Measurements from ENCODE around the gene TEX26. TPM values are rescaled to one million over a fixed set of nuclear protein-coding genes. Genes with fewer than 3 reads are reported as not detected.

Gene TEX26
- polyA plus RNA-seq, 1 donor from 2014 or later, result not detected

DNA sequence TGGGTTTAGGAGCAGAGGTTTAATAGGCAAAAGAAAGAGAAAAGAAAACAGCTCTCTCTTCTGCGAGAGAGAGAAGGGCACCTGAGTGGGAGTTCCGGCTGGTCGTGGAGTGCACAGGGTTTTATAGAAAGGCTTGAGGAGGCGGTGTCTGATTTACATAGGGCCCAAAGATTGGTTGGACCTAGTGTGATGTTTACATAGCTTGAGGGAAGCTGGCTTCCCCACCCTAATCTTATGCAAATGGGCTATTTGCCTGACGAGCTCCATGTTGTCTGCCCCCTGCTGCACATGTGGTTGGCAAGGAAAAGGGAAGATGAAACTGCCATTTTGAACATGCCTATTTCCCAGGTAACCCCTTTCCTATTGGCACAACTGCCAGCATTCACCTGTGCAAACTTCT is 47.9 kb upstream of the TEX26 start:
- TF ChIP-seq REST (IDR thresholded peaks at IDR 0.05; ENCODE audit: borderline replicate concordance) (no peak), RAD21 (conservative IDR thresholded peaks at IDR 0.05) (no peak)
- no peaks in the 10 kb centered on the region for H3K79me2 ChIP-seq (replicated peaks; ENCODE audit: insufficient read depth, low read length)
- no peak overlapping the region for H3K27ac ChIP-seq (ENCODE audit: low read length)

DNA sequence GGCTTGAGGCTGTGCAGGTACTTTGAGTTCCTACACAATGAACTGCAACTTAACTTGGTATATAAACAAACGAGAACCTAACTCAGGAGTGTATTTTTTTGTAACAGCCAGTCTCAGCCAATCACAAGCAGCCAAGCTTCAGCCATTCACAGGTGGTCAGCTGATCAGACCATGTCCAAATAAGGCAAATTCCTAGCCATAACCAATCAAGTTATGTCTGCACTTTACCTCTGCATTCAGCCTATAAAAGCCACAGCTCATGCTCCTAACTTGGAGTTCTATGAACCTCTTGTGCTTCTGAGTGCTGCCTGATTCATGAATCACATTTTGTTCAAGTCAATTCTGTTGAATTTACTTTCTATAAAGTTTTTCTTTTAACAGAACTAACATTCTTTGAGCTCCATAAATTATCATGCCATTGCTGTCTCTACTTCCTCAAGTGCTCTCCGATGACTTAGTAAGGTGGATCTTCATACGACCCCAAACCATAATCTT is 43.2 kb upstream of the TEX26 start:
- Histone ChIP-seq H3K4me3 (ENCODE audit: low read length) (no peak overlapping the region), H3K4me2 (ENCODE audit: low read length) (no peak overlapping the region), H2AFZ (ENCODE audit: low read depth, low read length) (no peak overlapping the region), H3K9me2 (ENCODE audit: insufficient read depth, low read length) (no peaks in the 10 kb centered on the region), H3K27me3 (ENCODE audit: insufficient read depth, low read depth, low read length) (no peaks in the 10 kb centered on the region), H3F3A (ENCODE audit: insufficient read depth, low read length, poor library complexity, severe bottlenecking) (no peaks in the 10 kb centered on the region), H3K27ac (ENCODE audit: low read length) (no peak overlapping the region), H3K9ac (ENCODE audit: low read length) (no peak overlapping the region), H4K20me1 (ENCODE audit: insufficient read depth) (no peaks in the 10 kb centered on the region), H3K79me2 (replicated peaks; ENCODE audit: insufficient read depth, low read length) (no peaks in the 10 kb centered on the region), H3K9me3 (ENCODE audit: low read length) (no peaks in the 10 kb centered on the region), H3K36me3 (ENCODE audit: insufficient read depth, low read length) (no peaks in the 10 kb centered on the region)
- TF ChIP-seq TAF1 (IDR thresholded peaks at IDR 0.05; ENCODE audit: low read depth) (no peak), EP300 (conservative IDR thresholded peaks at IDR 0.05; ENCODE audit: poor library complexity, severe bottlenecking) (no peak)

More for the DNA sequence above, 47.9 kb upstream of the TEX26 start:
- Histone ChIP-seq H3K9me3 (ENCODE audit: low read length) (no peaks in the 10 kb centered on the region), H3K4me3 (ENCODE audit: low read length) (no peak overlapping the region), H3K27me3 (ENCODE audit: insufficient read depth, low read depth, low read length) (no peaks in the 10 kb centered on the region), H3F3A (ENCODE audit: insufficient read depth, low read length, poor library complexity, severe bottlenecking) (no peaks in the 10 kb centered on the region), H3K4me2 (ENCODE audit: low read length) (no peak overlapping the region), H4K20me1 (ENCODE audit: insufficient read depth) (no peaks in the 10 kb centered on the region), H3K9me2 (ENCODE audit: insufficient read depth, low read length) (no peaks in the 10 kb centered on the region), H3K36me3 (ENCODE audit: insufficient read depth, low read length) (no peaks in the 10 kb centered on the region), H2AFZ (ENCODE audit: low read depth, low read length) (no peak overlapping the region), H3K9ac (ENCODE audit: low read length) (no peak overlapping the region)

GRCh38 chr13:30892966-30893365 is 39.5 kb upstream of the TEX26 start:
- no peak overlapping the region for H3K9ac ChIP-seq (ENCODE audit: low read length)
- H3K36me3 ChIP-seq (ENCODE audit: insufficient read depth, low read length), result no peaks in the 10 kb centered on the region
- H2AFZ ChIP-seq (ENCODE audit: low read depth, low read length), result no peak overlapping the region
- no peak overlapping the region for H3K4me3 ChIP-seq (ENCODE audit: low read length)
- no peaks in the 10 kb centered on the region for H3K27me3 ChIP-seq (ENCODE audit: insufficient read depth, low read depth, low read length)
- TF ChIP-seq POLR2AphosphoS5 (IDR thresholded peaks at IDR 0.05), result no peak
- no peak for TF ChIP-seq SMC3 (conservative IDR thresholded peaks at IDR 0.05; ENCODE audit: poor library complexity)
- no peak for TF ChIP-seq TAF1 (IDR thresholded peaks at IDR 0.05; ENCODE audit: low read depth)
- no peak for TF ChIP-seq CTCF (IDR thresholded peaks at IDR 0.05; ENCODE audit: poor library complexity, severe bottlenecking)
- TF ChIP-seq RAD21 (conservative IDR thresholded peaks at IDR 0.05), result no peak
- no peak for TF ChIP-seq EP300 (conservative IDR thresholded peaks at IDR 0.05; ENCODE audit: poor library complexity, severe bottlenecking)
- no peak for TF ChIP-seq MXI1 (conservative IDR thresholded peaks at IDR 0.05; ENCODE audit: poor library complexity, severe bottlenecking)
- no peak for TF ChIP-seq EZH2 (IDR thresholded peaks at IDR 0.05; ENCODE audit: borderline replicate concordance, insufficient read depth, low read length, poor library complexity, severe bottlenecking)
- no peak for TF ChIP-seq REST (IDR thresholded peaks at IDR 0.05; ENCODE audit: borderline replicate concordance)
- H3K27ac ChIP-seq (ENCODE audit: low read length), result no peak overlapping the region
- H3K79me2 ChIP-seq (replicated peaks; ENCODE audit: insufficient read depth, low read length), result no peaks in the 10 kb centered on the region
- no peaks in the 10 kb centered on the region for H3K9me2 ChIP-seq (ENCODE audit: insufficient read depth, low read length)
- H3F3A ChIP-seq (ENCODE audit: insufficient read depth, low read length, poor library complexity, severe bottlenecking), result no peaks in the 10 kb centered on the region
- no peak overlapping the region for H3K4me2 ChIP-seq (ENCODE audit: low read length)
- no peaks in the 10 kb centered on the region for H4K20me1 ChIP-seq (ENCODE audit: insufficient read depth)
- H3K9me3 ChIP-seq (ENCODE audit: low read length), result no peaks in the 10 kb centered on the region
